BLaER1 treated with 17β-estradiol and CSF1 and Interleukin-3, amounts not matched to agents 10 nM and 100 nM (cell line): Measurements from ENCODE around the gene SCO2.
"Not testable (repeated sequence)": the region's sequence is repeated elsewhere in the genome, so short reads cannot be mapped to it uniquely, and the experiment has no call there.

ENCODE experiments used
- H3K27ac ChIP-seq, 11 experiments: shearing (Covaris generic); formaldehyde crosslinking; 2 replicates each; pipeline ENCODE4 v1.8.1; 2022
- H3K27me3 ChIP-seq, 11 experiments: shearing (Covaris generic); formaldehyde crosslinking; 2 replicates each; pipeline ENCODE4 v1.8.1; 2022
- H3K36me3 ChIP-seq, 11 experiments: shearing (Covaris generic); formaldehyde crosslinking; 2 replicates each; pipeline ENCODE4 v1.8.1; 2022
- H3K4me1 ChIP-seq, 10 experiments: shearing (Covaris generic); formaldehyde crosslinking; 2 replicates each; pipeline ENCODE4 v1.8.1; 2022
- H3K4me2 ChIP-seq, 11 experiments: shearing (Covaris generic); formaldehyde crosslinking; 2 replicates each; pipeline ENCODE4 v1.8.1; 2022
- H3K4me3 ChIP-seq, 10 experiments: shearing (Covaris generic); formaldehyde crosslinking; 2 replicates each; pipeline ENCODE4 v1.8.1; 2022
- H3K9ac ChIP-seq, 11 experiments: shearing (Covaris generic); formaldehyde crosslinking; 2 replicates each; pipeline ENCODE4 v1.8.1; 2022
- H3K9me3 ChIP-seq, 11 experiments: shearing (Covaris generic); formaldehyde crosslinking; replicated peaks in 1 of 11; 2 replicates each; pipeline ENCODE4 v1.8.1; 2022
- H4K20me1 ChIP-seq, 11 experiments: shearing (Covaris generic); formaldehyde crosslinking; 2 replicates each; pipeline ENCODE4 v1.8.1; 2022
- Cebpa-rat ChIP-seq, 11 experiments: shearing (Covaris generic); IDR thresholded peaks; 2 replicates each; pipeline ENCODE4 v1.8.1; 2022

SCO2 gene

GRCh38 chr22:50542416-50542927 lies 17.1 kb upstream of the SCO2 start:
- peak overlapping the region; percentile 32 to 100 (median 97); a peak in 17 of 22 replicates for H3K27ac ChIP-seq
- H3K36me3 ChIP-seq: peaks cover 0 to 18% (median 0%) of the 10 kb centered on the region in 11 experiments; a peak in 5 of 22 replicates
- no peak for TF ChIP-seq Cebpa-rat (IDR thresholded peaks at IDR 0.05)
- peak overlapping the region in 7 of 11 experiments; percentile 0 to 84 (median 53); a peak in 10 of 22 replicates for H3K4me2 ChIP-seq
- peaks cover 61 to 94% (median 81%) of the 10 kb centered on the region in 10 experiments for H3K4me1 ChIP-seq
- H3K4me3 ChIP-seq: no peak overlapping the region
- peaks cover 0 to 67% (median 38%) of the 10 kb centered on the region in 11 experiments; a peak in 13 of 22 replicates for H3K9me3 ChIP-seq
- H3K27me3 ChIP-seq: peaks cover 9 to 26% (median 21%) of the 10 kb centered on the region in 11 experiments; a peak in 21 of 22 replicates
- peak overlapping the region in 2 of 11 experiments; percentile 15 to 16; a peak in 2 of 22 replicates for H3K9ac ChIP-seq
- H4K20me1 ChIP-seq: no peaks in the 10 kb centered on the region

DNA sequence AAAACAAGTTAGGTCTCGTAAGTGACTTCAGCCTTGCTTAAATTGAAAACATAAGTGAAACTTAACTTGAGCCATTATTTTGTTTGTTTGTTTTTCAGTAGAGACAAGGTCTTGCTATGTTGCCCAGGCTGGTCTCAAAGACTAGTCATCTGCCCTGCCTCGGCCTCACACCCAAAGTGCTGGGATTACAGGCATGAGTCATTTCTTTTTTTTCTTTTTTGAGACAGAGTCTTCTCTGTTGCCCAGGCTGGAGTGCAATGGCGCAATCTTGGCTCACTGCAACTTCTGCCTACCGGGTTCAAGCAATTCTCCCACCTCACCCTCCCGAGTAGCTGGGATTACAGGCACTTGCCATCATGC lies 16.2 kb upstream of the SCO2 start:
- H4K20me1 ChIP-seq: not testable (repeated sequence)
- peak overlapping the region; percentile 34 to 84 (median 66); a peak in 21 of 22 replicates for H3K4me2 ChIP-seq
- peak in 9 of 11 experiments; percentile 29 to 79 (median 67); a peak in 12 of 22 replicates for TF ChIP-seq Cebpa-rat (IDR thresholded peaks at IDR 0.05)
- H3K27ac ChIP-seq: peak overlapping the region; percentile 93 to 100 (median 97)
- peaks cover under 1 to 22% (median 18%) of the 10 kb centered on the region in 11 experiments; a peak in 21 of 22 replicates for H3K27me3 ChIP-seq
- H3K9me3 ChIP-seq: peaks cover 0 to 75% (median 43%) of the 10 kb centered on the region in 11 experiments; a peak in 13 of 22 replicates
- peak overlapping the region in 10 of 11 experiments; percentile 30 to 94 (median 84); a peak in 12 of 22 replicates for H3K9ac ChIP-seq
- H3K4me3 ChIP-seq: peak overlapping the region in 2 of 10 experiments; percentile 35 to 46; a peak in 2 of 20 replicates
- H3K36me3 ChIP-seq: peaks cover 0 to 24% (median 0%) of the 10 kb centered on the region in 11 experiments; a peak in 5 of 22 replicates
- peaks cover 53 to 85% (median 76%) of the 10 kb centered on the region in 10 experiments for H3K4me1 ChIP-seq

DNA sequence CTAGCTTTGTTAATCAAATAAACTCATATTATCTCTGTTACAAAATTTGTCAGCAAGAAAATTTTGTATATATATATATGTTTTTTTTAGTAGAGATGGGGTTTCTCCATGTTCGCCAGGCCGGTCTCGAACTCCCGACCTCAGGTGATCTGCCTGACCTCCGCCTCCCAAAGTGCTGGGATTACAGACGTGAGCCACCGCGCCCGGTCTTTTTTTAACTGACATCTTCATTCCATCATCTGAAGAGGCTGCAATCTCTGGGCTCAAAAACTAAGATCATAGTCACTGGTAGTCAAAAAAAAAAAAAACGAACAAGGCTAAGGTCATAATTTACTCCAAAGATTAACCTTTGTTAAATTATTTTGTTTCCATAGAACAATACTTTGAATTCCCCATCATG lies 15.0 kb upstream of the SCO2 start:
- Histone ChIP-seq H3K4me3 (peak overlapping the region in 4 of 10 experiments; percentile 9 to 46 (median 25); a peak in 3 of 20 replicates), H3K27ac (peak overlapping the region; percentile 93 to 100 (median 97)), H3K9me3 (peaks cover 0 to 87% (median 43%) of the 10 kb centered on the region in 11 experiments; a peak in 13 of 22 replicates), H3K27me3 (peaks cover 0 to 21% (median 17%) of the 10 kb centered on the region in 11 experiments; a peak in 18 of 22 replicates), H3K4me1 (peaks cover 48 to 76% (median 65%) of the 10 kb centered on the region in 10 experiments), H3K36me3 (peaks cover 0 to 24% (median 0%) of the 10 kb centered on the region in 11 experiments; a peak in 5 of 22 replicates), H4K20me1 (no peaks in the 10 kb centered on the region), H3K4me2 (peak overlapping the region in 10 of 11 experiments; percentile 53 to 84 (median 68); a peak in 18 of 22 replicates), H3K9ac (peak overlapping the region; percentile 74 to 94 (median 83); a peak in 21 of 22 replicates)
- TF ChIP-seq Cebpa-rat (IDR thresholded peaks at IDR 0.05): no peak

DNA sequence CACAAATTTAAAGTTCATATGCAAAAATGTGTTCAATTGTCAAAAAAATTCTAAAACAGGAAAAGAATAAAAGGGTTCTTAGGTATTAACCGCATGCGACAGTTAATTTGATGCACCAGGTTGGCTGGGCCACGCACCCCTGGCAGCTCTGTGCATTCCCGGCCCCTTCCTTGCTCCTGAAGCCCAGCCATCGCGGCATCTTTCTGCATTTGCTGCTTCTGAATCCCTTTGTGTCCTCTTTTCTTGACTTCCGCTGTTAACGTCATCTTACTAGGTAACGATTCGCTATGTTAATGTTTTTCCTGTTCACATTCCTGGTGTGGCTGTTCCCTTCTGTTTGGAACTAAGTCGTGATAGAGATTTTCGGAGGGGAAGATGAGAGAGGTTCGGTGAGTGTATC lies 12.4 kb upstream of the SCO2 start:
- H4K20me1 ChIP-seq: no peaks in the 10 kb centered on the region; a peak in 1 of 22 replicates
- H3K9me3 ChIP-seq: peaks cover 0 to 88% (median 43%) of the 10 kb centered on the region in 11 experiments; a peak in 13 of 22 replicates
- H3K36me3 ChIP-seq: peaks cover 0 to 24% (median 0%) of the 10 kb centered on the region in 11 experiments; a peak in 5 of 22 replicates
- no peak for TF ChIP-seq Cebpa-rat (IDR thresholded peaks at IDR 0.05)
- peak overlapping the region; percentile 93 to 100 (median 97) for H3K27ac ChIP-seq
- H3K4me3 ChIP-seq: peak overlapping the region in 3 of 10 experiments; percentile 8 to 45 (median 12); a peak in 5 of 20 replicates
- H3K27me3 ChIP-seq: peaks cover 8 to 19% (median 15%) of the 10 kb centered on the region in 11 experiments
- peak overlapping the region in 7 of 11 experiments; percentile 40 to 94 (median 84); a peak in 9 of 22 replicates for H3K9ac ChIP-seq
- H3K4me1 ChIP-seq: peaks cover 30 to 74% (median 53%) of the 10 kb centered on the region in 10 experiments
- H3K4me2 ChIP-seq: peak overlapping the region in 5 of 11 experiments; percentile 17 to 69 (median 61); a peak in 9 of 22 replicates

- H3K27me3 ChIP-seq: peaks cover 23 to 34% (median 31%) of the 10 kb centered on the region in 11 experiments
- TF ChIP-seq Cebpa-rat (IDR thresholded peaks at IDR 0.05): no peak
- H3K4me3 ChIP-seq: no peak overlapping the region
- H3K9me3 ChIP-seq: peaks cover 0 to 83% (median 38%) of the 10 kb centered on the region in 11 experiments; a peak in 15 of 22 replicates
- H3K4me1 ChIP-seq: peaks cover 28 to 72% (median 45%) of the 10 kb centered on the region in 10 experiments
- no peak overlapping the region; a peak in 1 of 22 replicates for H3K27ac ChIP-seq
- H3K4me2 ChIP-seq: no peak overlapping the region
- no peak overlapping the region for H3K9ac ChIP-seq
- H4K20me1 ChIP-seq: peaks cover 0 to 9% (median 0%) of the 10 kb centered on the region in 11 experiments; a peak in 4 of 22 replicates
- H3K36me3 ChIP-seq: peaks cover 0 to 21% (median 0%) of the 10 kb centered on the region in 11 experiments; a peak in 5 of 22 replicates
These were observed 10.8 kb upstream of the SCO2 start for GRCh38 chr22:50536226-50536625.

GRCh38 chr22:50535113-50535512 lies 9.7 kb upstream of the SCO2 start:
- no peak overlapping the region for H3K9ac ChIP-seq

DNA sequence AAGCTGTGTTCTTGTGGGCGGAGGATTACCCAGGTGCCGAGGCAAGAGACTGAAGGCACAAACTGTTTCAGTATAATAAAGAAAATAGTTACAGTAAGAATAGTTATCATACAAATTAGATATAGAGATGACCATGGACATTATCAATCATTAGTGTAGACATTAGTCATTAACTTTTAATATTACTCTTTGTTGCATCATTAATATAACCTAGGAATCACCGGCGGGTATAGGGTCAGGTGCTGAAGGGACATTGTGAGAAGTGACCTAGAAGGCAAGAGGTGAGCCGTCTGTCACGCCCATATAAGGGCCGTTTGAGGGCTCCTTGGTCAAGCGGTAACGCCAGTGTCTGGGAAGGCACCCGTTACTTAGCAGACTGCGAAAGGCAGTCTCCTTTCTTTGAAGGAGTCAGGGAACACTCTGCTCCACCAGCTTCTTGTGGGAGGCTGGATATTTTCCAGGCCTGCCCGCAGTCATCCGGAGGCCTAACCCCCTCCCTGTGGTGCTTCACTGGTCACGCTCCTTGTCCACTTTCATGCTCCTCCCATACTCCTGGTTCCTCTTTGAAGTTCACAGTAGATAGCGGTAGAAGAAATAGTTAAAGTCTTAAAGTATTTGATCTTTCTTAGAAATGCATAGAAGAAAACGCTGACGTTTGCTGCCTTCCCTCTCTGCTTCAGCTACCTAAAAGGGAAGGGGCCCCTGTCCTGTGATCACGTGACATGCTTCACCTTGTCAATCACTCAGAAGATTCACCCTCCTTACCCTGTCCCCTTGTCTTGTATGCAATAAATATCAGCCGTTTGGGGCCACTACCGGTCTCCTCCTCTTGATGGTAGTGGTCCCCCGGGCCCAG lies 8.7 kb upstream of the SCO2 start:
- peaks cover 10 to 83% (median 39%) of the 10 kb centered on the region in 11 experiments; a peak in 20 of 22 replicates for H3K9me3 ChIP-seq
- H4K20me1 ChIP-seq: peaks cover 0 to 17% (median 0%) of the 10 kb centered on the region in 11 experiments; a peak in 4 of 22 replicates
- H3K9ac ChIP-seq, H3K4me3 ChIP-seq: not testable (repeated sequence)
- H3K4me2 ChIP-seq: peak overlapping the region in 8 of 11 experiments; percentile 6 to 59 (median 22); a peak in 7 of 22 replicates
- H3K27ac ChIP-seq: peak overlapping the region in 4 of 11 experiments; percentile 9 to 37 (median 22); a peak in 5 of 22 replicates
- H3K4me1 ChIP-seq: peaks cover 19 to 70% (median 44%) of the 10 kb centered on the region in 10 experiments
- H3K36me3 ChIP-seq: peaks cover 0 to 16% (median 0%) of the 10 kb centered on the region in 11 experiments; a peak in 4 of 22 replicates
- H3K27me3 ChIP-seq: peaks cover 43 to 56% (median 52%) of the 10 kb centered on the region in 11 experiments

More at GRCh38 chr22:50535113-50535512, 9.7 kb upstream of the SCO2 start:
- peak overlapping the region in 1 of 11 experiments; percentile 24; a peak in 2 of 22 replicates for H3K27ac ChIP-seq
- H3K27me3 ChIP-seq: peaks cover 34 to 45% (median 42%) of the 10 kb centered on the region in 11 experiments
- H3K4me2 ChIP-seq: peak overlapping the region in 6 of 11 experiments; percentile 1 to 37 (median 19); a peak in 8 of 22 replicates
- peaks cover 0 to 12% (median 0%) of the 10 kb centered on the region in 11 experiments; a peak in 4 of 22 replicates for H4K20me1 ChIP-seq
- H3K9me3 ChIP-seq: peaks cover 5 to 83% (median 38%) of the 10 kb centered on the region in 11 experiments; a peak in 20 of 22 replicates
- peaks cover 0 to 18% (median 0%) of the 10 kb centered on the region in 11 experiments; a peak in 3 of 22 replicates for H3K36me3 ChIP-seq
- H3K4me1 ChIP-seq: peaks cover 28 to 69% (median 48%) of the 10 kb centered on the region in 10 experiments
- TF ChIP-seq Cebpa-rat (IDR thresholded peaks at IDR 0.05): no peak
- no peak overlapping the region for H3K4me3 ChIP-seq
